ENCODE results near the gene PCNX4.

Gene PCNX4

GRCh38 chr14:60174352-60175254, 82.9 kb downstream of the PCNX4 start:
- no peak for DNase-seq

GRCh38 chr14:60175255-60175902, 83.7 kb downstream of the PCNX4 start:
- DNase-seq: no peak

- no peak for DNase-seq
Measured at GRCh38 chr14:60178164-60178563, 86.4 kb downstream of the PCNX4 start.

GRCh38 chr14:60178820-60179219, 87.1 kb downstream of the PCNX4 start:
- no peak for DNase-seq

- DNase-seq: no peak
Measured at GRCh38 chr14:60179431-60179869, 87.7 kb downstream of the PCNX4 start.

GRCh38 chr14:60183138-60183537, 91.4 kb downstream of the PCNX4 start:
- DNase-seq: no peak

- no peak for DNase-seq
Measured at GRCh38 chr14:60183741-60184140, 92.0 kb downstream of the PCNX4 start.

- no peak for DNase-seq
Measured at GRCh38 chr14:60184146-60184904, 92.6 kb downstream of the PCNX4 start.

- no peak for DNase-seq
Measured at GRCh38 chr14:60184905-60185555, 93.3 kb downstream of the PCNX4 start.

GRCh38 chr14:60188115-60188514, 96.4 kb downstream of the PCNX4 start:
- DNase-seq: no peak

- no peak for DNase-seq
Measured at GRCh38 chr14:60188696-60189095, 97.0 kb downstream of the PCNX4 start.

GRCh38 chr14:60189923-60190840, 98.5 kb downstream of the PCNX4 start:
- no peak for DNase-seq

GRCh38 chr14:60195179-60195810, 103.6 kb downstream of the PCNX4 start:
- DNase-seq: no peak

- no peak for DNase-seq
Measured at GRCh38 chr14:60196291-60196690, 104.6 kb downstream of the PCNX4 start.

GRCh38 chr14:60197629-60198303, 106.0 kb downstream of the PCNX4 start:
- DNase-seq: no peak

- no peak for DNase-seq
Measured at GRCh38 chr14:60199321-60199720, 107.6 kb downstream of the PCNX4 start.

GRCh38 chr14:60204104-60204842, 112.5 kb downstream of the PCNX4 start:
- DNase-seq: no peak

Data from nucleus accumbens (tissue), 56 donors.